AG09309 (cell line): ENCODE results near the gene ABL1.

ENCODE experiments used
- DNase-seq: peaks from one replicate; pipeline ENCODE4 v3.0.0-alpha.2; 2010; ENCODE audit warnings: low read depth
- H3K4me3 ChIP-seq: 2 replicates; pipeline ENCODE4 v1.5.1; 2011; ENCODE audit warnings: mild to moderate bottlenecking, low read depth, low read length, moderate library complexity; ENCODE audit not compliant: control insufficient read depth
- CTCF ChIP-seq: IDR thresholded peaks from 2 replicates; pipeline ENCODE4 v1.5.1; 2011; ENCODE audit warnings: mild to moderate bottlenecking, low read depth, low read length, inconsistent platforms; ENCODE audit not compliant: insufficient read depth, control insufficient read depth; ENCODE audit errors: missing control alignments

The ABL1 gene

GRCh38 chr9:130854092-130854491 is 19.0 kb downstream of the ABL1 start:
- DNase-seq, result no peak
- no peak for TF ChIP-seq CTCF
- no peak overlapping the region for H3K4me3 ChIP-seq

- H3K4me3 ChIP-seq, result no peak overlapping the region
- TF ChIP-seq CTCF, result peak; percentile 9
- DNase-seq, result no peak
These were observed 19.8 kb downstream of the ABL1 start for GRCh38 chr9:130854835-130855234.

- TF ChIP-seq CTCF, result no peak
- H3K4me3 ChIP-seq, result no peak overlapping the region
These were observed 21.4 kb downstream of the ABL1 start for GRCh38 chr9:130856474-130856873.

GRCh38 chr9:130857864-130858738 is 23.0 kb downstream of the ABL1 start:
- H3K4me3 ChIP-seq, result no peak overlapping the region
- DNase-seq, result peak; percentile 67

More at GRCh38 chr9:130856474-130856873, 21.4 kb downstream of the ABL1 start:
- DNase-seq, result no peak

GRCh38 chr9:130858739-130859705 is 24.0 kb downstream of the ABL1 start:
- no peak overlapping the region for H3K4me3 ChIP-seq
- no peak for DNase-seq
- no peak for TF ChIP-seq CTCF

More at GRCh38 chr9:130857864-130858738, 23.0 kb downstream of the ABL1 start:
- peak; percentile 3 for TF ChIP-seq CTCF

GRCh38 chr9:130860458-130861316 is 25.6 kb downstream of the ABL1 start:
- peak; percentile 60 for TF ChIP-seq CTCF
- DNase-seq, result peak; percentile 92
- no peak overlapping the region for H3K4me3 ChIP-seq
